GM19238 (cell line): ENCODE data around the gene DTX1.
A peak's percentile ranks its signal among the peaks of the same experiment; 100 is the strongest.

Source experiments
- DNase-seq: peaks from one replicate; pipeline ENCODE4 v3.0.0; 2011; ENCODE audit warnings: low spot score; ENCODE audit not compliant: insufficient read length

The DTX1 gene

DNA sequence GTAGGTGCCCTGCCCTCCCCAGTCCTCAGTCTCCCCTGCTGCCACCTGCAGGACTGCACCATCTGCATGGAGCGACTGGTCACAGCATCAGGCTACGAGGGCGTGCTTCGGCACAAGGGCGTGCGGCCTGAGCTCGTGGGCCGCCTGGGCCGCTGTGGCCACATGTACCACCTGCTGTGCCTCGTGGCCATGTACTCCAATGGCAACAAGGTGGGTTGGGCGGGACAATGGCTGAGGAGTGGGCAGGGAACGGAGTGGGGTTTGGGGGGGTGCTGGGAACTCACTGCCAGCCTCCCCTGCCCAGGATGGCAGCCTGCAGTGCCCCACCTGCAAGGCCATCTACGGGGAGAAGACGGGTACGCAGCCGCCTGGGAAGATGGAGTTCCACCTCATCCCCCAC is 38.2 kb downstream of the DTX1 start:
- no peak for DNase-seq

DNA sequence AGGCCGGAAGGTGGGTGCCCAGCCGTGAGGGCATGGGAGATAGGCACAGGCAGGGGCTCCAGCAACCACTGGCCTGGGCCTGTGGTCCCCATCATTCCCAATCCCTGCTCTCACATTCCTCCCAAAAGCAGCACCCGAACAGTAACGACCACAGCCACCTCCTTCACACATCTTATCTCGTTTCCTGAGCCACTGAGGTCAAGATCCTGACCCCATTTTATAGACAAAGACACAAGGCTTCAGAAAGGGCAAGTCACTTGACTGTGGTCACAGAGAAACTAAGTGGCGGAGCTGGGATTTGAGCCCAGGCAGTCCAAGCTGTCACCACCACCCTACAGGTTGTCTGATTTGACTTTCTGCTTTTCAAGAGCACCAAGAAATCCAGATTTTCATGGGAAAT is 38.9 kb downstream of the DTX1 start:
- no peak for DNase-seq

DNA sequence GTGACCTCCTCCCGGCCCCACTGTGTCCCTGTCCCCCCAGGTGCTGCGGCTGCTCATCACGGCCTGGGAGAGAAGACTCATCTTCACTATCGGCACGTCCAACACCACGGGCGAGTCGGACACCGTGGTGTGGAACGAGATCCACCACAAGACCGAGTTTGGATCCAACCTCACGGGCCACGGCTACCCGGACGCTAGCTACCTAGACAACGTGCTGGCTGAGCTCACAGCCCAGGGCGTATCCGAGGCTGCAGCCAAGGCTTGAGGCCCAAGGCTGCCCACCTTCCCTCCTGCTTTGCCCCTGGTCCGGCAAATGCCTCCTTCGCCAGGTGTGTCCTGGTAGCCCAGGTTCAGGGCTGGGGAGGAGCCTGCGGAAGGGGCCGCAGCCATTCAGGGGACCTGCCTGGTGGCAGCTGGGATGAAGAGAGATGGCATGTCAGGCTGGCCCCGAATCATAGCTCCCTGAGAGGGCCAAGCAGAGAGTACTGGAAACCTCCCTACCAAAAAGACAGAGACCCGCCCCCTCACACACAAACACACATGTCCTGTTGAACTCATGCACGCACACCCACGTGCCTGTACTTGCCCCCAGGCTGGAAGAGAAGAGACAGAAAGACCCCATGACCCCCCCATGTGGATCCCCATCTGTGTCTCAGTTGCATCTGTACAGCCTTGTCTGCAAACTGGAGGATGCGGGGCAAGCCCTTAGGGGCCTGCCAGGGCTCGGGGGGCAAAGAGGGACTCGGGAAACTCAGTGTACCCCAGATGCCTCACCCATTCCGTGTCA is 40.3 kb downstream of the DTX1 start:
- no peak for DNase-seq

DNA sequence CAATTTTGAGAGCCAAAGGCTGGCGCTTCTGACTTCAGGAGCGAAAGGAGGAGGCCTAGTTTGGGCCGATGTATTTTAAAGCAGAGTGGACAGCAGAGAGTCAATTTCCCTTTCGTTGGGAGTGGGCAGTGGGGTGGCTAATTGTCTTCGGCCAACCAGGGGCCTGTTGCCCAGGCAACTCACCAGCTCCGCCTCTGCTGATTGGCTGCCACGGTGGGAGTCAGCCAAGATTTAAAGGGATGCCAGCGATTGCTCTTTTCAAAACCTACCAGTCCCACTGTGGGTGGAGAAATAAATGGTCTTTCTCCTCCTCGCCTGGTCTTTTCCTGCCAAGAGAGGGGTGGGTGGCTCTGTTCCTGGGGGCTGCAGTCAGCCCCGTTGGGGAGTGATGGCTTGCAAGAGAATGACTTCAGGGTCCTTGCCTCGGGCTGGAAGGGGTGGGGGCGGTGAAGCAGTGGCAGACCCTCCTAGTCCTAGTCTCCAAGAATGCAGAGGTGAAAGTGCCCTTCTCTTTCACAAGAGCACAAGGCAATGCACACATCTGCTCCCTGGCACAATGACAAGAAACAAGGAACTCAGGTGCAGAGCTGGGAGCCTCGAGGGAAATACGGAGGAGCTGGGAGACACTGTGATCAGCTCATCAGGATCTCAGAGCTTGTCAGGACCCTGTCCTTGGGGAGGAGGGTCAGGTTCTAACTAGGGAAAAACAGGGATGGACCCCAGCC is 41.3 kb downstream of the DTX1 start:
- DNase-seq: no peak

DNA sequence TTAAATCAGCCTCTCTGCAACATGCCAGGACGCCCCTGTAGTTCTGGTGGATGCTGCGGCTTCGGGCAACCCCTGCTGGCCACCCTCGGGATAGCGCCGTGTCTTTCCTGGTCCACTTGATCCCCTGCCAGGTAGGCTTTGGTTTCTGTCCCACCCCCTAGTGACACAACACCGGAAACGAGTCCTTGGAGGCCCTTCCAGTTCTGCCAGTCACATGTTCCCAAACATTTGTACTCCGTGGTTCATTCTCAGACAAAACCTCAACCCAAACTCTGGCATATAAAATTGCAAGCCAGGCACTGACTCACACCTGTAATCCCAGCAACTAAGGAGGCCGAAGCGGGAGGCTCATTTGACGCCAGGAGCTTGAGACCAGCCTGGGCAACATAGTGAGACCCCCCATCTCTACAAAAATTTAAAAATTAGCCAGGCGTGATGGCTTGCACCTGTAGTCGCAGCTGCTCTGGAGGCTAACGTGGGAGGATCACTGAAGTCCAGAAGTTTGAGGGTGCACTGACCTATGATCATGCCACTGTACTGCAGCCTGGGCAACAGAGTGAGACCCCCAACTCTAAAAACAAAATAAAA is 42.0 kb downstream of the DTX1 start:
- DNase-seq: peak; percentile 74

DNA sequence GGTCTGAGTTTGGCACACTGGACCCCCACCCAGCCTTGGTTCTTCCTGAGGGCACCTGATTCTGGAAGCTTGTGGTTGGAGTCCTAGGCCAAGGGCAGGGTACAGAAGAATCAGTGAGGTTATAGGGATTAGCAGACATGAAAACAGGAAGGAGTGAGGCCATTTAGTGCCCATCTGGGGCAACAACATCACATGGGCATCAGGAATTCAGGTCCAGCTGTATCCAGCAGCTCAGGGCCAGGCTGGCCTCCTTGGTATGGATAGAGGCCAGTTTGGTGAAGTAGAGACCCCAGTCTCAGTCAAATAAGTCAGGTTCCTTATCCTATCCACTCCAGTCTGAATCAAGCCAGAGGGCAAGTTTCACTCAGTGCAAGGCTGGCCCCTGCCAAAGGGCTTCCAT is 42.8 kb downstream of the DTX1 start:
- no peak for DNase-seq

DNA sequence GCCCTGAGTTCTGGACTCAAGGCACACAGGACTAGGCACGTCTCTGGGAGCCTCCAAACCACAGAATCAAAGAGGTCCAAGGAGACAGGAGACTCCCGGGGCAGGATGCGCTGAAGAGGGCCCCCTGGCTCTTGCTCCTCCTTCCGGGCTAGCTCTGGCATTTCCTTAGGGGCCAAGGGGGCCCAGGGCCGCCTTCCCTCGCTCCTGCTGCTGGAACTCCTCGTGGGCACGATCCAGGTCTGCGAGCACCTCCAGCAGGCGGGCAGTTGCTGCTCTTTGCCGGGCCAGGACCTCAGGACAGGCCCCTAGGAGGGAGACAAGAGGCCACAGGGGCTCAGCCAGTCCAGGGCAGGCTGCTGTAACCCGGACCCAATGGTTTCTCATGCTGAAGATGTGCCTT is 43.2 kb downstream of the DTX1 start:
- DNase-seq: no peak

DNA sequence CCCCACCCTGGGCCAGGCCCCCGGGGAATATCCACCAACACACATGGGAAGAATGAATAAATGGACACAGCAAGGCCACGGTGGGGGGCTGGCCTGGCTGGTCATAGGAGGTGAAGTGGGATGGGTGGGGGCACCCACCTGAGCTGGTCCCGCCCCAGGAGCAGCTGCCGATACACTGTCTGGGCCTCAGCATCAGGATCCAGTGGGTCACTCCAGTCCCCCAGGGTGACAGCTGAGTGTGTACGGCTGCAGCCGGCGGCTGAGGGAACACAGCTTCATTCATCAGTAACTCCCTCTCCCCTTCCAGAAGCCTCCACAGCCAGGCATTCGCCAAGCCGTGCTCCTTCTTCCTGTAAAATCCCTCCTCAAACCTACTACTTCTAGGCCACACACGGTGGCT is 45.2 kb downstream of the DTX1 start:
- DNase-seq: no peak

DNA sequence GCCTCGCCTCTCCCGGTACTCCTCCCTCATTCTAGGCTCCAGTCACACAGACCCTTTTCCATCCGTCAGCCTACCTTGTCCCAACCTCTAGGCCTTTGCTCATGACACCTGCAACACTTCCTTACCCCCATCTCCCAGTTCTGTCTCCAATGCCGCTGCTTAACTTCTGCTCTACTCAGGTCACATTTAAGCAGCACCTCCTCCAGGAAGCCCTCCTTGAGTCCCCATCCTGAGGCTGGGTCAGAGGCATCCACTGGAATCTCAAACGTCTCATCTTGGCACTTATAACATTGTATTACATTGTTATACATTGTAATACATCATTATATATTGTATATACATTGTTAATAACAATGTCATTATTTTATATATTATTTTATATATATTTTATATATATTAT is 46.3 kb downstream of the DTX1 start:
- no peak for DNase-seq

DNA sequence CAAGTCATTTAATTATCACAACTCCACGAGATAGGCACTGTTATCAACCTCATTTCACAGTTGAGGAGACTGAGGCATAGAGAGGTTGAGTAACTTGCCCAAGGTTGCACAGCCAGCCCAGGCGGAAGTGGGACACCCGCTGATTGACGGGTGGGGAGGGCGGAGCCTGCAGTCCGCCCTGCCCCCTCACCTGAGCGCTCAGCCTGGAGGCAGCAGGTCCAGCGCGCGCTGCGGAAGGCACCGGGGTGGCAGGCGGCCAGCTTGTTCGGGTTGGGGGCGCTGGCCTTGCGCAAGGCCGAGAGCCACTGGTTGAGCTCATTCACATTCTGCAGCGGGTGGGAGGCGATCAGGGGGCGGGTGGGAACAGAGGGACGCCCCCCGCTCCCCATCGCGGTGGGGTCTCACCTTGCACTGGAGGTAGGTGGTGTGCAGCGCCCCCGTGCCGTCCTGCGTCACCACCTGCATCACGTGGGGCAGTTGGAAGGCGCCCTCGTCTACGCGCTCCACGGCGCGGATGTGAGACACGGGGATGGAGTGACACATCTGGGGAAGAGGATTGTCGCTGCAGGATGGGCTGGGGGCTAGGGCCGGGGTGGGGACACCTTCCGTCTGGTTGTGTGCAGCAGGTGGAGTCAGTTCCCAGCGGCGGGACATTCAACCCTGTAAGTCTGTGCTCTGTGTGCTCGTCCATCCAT is 47.4 kb downstream of the DTX1 start:
- DNase-seq: no peak

DNA sequence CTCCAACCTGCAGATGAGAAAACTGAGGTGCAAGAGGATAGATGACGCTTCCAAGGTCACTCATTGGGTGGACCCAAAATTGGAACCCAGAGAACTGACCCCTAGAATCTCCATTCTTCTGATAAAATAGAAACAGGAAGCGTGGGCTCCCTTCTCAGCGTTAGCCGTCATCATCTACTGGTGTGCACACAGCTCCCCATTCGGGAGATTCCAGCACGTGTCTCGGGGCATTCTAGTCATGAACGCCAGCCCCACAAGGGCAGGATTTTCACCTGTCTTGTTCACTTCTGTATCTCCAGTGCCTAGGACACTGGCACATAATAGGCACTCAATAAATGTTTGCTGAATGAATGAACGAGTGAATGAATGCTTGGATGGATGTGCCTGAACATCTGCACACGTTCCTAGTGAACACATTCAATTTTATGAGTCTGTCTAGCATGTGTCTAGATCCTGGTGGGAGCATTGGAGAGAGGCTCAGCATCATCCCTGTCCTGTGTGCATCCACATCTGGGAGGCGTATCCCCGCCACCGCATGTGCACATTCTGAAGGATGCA is 48.5 kb downstream of the DTX1 start:
- no peak for DNase-seq

DNA sequence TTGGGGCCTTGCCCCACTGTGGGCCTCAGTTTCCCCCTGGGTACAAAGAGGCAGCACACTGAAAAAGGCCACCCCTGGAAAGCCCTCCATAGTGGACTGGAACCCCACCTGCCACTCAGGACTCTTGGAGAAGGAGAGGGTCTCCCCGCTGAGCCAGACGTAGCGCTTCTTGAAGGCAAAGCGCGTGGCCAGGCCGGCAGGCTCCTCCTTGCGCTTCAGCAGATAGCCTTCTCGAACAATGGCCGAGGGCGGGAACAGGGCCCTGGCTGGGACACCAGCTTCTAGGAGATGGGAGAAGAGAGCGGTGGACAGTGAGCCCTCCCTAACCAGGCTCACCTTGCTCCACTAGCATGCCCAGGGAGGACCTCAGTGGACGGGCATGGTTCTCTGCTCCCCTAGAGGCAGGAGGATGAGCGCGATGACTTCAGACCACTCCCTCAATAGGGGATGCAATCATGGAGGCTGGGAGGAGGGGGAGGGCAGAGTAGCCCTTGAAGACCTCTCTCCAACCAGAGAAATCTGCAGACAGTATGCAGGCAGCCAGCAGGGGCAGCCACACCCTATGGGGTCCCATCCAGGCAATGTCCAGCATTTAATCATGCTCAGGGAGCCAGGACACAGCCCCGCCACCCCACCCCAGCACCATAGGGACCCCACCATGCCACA is 49.2 kb downstream of the DTX1 start:
- no peak for DNase-seq

DNA sequence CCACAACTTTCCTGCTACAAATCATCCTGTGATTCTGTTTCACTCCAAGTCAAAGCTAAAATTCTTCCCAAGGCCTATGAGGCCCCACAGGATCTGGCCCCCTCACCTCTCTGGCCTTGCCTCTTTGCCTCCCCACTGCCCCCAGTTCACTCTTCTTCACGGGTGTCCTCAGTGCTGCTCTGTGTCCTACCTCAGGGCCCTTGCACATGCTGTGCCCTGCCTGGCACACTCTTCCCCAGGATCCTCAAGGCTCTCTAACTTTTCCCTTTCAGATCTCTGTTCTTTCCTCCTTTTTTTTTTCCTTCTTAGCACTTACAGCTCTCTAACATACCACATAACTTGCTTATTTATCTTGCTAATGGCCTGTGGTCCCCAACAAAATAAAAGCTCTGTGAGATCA is 49.8 kb downstream of the DTX1 start:
- DNase-seq: no peak

DNA sequence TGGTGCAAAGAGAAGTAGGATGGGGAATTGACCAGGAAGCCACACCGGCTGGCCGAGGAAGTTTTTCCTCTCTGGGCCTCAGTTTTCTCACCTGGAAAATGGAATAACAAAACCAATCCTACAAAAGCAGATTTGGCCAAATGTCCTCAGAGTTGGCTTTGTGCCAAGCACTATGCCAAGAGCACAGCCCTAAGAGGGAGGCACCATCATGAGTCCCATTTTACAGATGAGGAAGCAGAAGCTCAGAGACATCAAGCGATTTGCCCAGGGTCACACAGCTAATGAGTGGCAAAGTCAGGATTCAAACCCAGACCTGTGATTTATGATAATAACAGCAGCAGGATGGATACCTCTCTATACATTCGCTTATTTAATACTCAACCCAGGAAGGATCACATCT is 51.8 kb downstream of the DTX1 start:
- DNase-seq: no peak

DNA sequence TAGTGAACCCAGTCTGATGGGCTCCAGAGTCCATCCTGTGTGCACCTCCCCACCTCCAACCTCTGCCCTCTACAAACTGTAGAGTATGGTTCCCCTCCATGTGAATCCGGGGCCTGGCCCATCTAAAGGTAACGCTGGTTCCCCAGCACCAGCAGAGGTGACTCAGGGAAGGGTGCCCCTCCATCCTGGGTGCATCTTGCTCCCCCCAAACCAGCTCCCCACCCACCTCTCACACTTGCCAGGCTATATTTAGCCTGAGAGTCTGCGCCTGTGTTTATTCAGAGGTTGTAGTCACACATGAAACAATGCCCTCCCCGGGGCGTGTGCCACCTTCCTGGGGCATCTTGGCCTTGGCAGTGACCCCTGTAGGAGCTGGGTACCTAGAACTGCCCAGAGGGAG is 52.8 kb downstream of the DTX1 start:
- DNase-seq: no peak

DNA sequence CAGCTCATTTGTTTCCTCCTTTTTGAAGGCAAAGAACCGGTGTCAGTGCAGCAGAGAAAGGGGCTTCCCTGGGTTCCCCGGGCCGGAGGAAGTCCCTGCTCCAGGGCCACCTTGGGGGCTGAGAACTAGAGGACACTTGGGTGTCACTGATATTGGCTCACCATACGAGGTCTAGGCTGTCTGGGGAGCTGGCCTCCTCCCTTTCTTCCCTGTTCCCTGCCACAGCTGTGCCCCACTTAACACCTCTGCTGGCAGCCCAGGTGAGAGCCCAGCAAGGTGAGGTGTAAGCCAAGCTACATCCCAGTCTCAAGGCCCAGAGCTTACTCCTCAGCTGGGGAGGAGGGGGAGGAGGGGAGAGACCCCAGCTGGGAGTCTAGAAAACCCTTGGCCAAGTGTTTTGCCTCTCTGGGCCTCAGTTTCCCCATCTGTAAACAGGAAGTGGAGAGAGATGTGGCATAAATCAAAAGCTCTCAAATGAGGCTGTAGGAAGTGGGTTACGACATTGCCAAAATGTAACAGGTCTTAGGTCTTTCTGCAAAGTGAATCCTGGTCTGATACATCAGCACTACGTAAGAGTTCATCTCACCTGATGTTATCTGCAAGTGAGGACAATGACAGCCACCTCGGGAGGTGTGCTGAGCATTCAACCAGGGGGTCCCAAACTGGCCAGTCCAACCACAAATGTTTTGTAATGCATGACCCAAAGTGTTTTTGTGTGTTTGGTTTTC is 53.5 kb downstream of the DTX1 start:
- no peak for DNase-seq

DNA sequence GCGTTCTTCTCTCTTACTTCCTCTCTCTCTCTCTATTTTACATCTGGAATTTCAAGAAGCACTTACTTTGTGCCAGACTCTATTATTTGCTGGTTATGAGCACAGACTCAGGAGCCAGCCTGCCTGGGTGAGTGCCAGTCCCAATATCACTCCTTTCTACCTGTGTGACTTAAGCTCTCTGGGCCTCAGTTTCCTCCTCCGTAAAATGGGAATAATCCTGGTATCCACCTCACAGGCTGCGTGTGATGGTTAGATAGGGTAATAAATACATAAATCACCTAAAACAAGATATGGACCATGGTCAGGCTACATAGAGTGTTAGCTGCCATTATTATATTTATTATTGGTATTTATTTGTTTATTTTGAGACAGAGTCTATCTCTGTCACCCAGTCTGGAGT is 54.7 kb downstream of the DTX1 start:
- no peak for DNase-seq

DNA sequence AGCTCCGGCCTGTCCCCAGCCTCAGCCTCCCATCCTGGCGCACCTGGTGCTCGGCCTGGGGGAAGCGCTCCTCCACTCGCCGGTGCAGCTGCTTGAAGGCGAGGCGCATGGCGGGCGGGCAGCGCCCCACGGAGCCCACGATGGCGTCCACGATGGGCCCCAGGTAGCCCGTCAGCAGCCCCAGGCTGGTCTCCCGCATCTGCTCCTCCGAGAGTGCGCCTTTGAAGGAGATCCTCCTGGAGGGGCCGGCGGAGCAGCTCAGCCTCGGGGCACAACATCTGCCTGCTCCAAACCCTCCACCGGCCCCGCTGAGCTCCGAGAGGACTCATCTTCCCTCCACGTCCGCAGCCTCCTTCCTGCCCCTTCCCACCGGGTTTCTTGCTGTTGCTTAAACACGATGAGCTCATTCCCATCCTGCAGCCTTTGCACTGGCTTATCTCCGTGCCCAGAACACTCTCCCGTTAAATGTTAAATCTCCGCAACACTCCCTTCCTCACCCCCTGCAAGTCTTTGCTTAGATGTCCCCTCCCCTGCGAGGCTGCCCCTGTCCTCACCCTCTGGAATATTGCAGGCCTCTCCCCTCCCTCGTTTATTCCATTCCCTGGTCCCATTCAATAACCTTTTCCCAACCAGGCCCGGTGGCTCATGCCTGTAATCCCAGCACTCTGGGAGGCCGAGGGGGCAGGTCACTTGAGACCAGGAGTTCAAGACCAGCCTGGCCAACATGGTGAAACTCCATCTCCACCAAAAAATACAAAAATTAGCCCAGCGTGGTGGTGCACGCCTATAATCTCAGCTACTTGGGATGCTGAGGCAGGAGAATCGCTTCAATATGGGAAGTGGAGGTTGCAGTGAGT is 55.7 kb downstream of the DTX1 start:
- no peak for DNase-seq

DNA sequence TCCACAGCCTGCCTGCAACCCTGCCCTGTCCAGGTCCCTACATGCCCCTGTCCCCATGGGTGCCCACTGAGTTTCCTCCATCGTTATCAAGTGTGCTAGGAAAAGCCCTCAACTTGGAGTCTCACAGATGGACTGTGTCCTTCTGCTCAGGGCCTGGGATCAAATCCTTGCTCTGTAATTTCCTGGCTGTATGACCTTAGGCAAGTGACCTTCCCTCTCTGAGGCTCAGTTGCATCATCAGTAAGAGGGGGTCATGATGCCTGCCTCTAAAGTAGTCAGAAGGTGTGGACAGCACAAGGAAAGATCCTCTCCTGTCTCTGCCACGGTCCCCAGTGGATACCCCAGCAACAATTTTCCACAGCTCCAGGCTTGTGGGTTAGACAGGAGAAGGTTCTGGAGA is 56.9 kb downstream of the DTX1 start:
- no peak for DNase-seq
